GM12878 (cell line): ENCODE measurements around the gene GPC6. TPM values are rescaled to one million over a fixed set of nuclear protein-coding genes. Genes with fewer than 3 reads are reported as not detected.

Experiments used
- ATAC-seq: fragments of 200-7000 bp; cut with Tn5 transposase; 3 replicates; pipeline ENCODE4 v1.9.1; 2020; ENCODE audit warnings: mild to moderate bottlenecking, moderate library complexity
- BruUV-seq: library from RNA; stranded (reverse); fragments of 400-500 nt; replicated peaks from 2 replicates; lab custom pipeline; 2021; lab: Mats Ljungman, UMichigan
- CTCF ChIA-PET: fragments of 300-600 bp; sonication (Branson Sonifier 250); formaldehyde crosslinking; extraction: SDS; loops from one replicate; lab custom pipeline; 2021; ENCODE audit warnings: inconsistent platforms; lab: Yijun Ruan, JAX
- POLR2A ChIA-PET: fragments of 350-600 bp; formaldehyde crosslinking; extraction: SDS; loops from one replicate; lab custom pipeline; 2021; ENCODE audit warnings: inconsistent platforms; lab: Charles Lee
- RAD21 ChIA-PET: fragments of 300-600 bp; sonication (Branson Sonifier 250); formaldehyde crosslinking; loops from one replicate; lab custom pipeline; 2023; ENCODE audit warnings: antibody characterized with exemption; ENCODE audit not compliant: unreplicated experiment; lab: Charles Lee
- SMC1A ChIA-PET: fragments of 300-600 bp; sonication (Branson Sonifier 250); formaldehyde crosslinking; loops from one replicate; lab custom pipeline; 2023; ENCODE audit not compliant: unreplicated experiment, uncharacterized antibody; lab: Charles Lee
- DNase-seq: peaks from one replicate; pipeline ENCODE4 v3.0.0-alpha.2; 2011; ENCODE audit warnings: low read depth, low spot score
- FAIRE-seq: peaks from 3 replicates; lab custom pipeline; 2011; peaks lifted over from hg19 to GRCh38; lab: Jason Lieb, UNC
- H2AFZ ChIP-seq: 2 replicates; pipeline ENCODE4 v1.6.0; 2011; ENCODE audit warnings: low read depth, low read length, control low read depth; ENCODE audit not compliant: control insufficient read depth
- H3K27ac ChIP-seq: 2 replicates; pipeline ENCODE4 v1.5.1; 2011; ENCODE audit warnings: control low read depth; ENCODE audit not compliant: control insufficient read depth, insufficient read depth
- H3K27me3 ChIP-seq, 2 experiments: replicated peaks in 1 of 2; 2 replicates each; pipeline versions ENCODE4 v1.6.0 to v1.6.1; 2011; ENCODE audit warnings: low read length in 1 of 2; ENCODE audit not compliant: control insufficient read depth in 2 of 2, insufficient read depth in 2 of 2
- H3K36me3 ChIP-seq, 2 experiments: 2 replicates each; pipeline ENCODE4 v1.5.1; 2011; ENCODE audit warnings: low read length in 1 of 2; ENCODE audit not compliant: control insufficient read depth in 2 of 2, insufficient read depth in 2 of 2
- H3K4me1 ChIP-seq: 2 replicates; pipeline ENCODE4 v1.6.1; 2011; ENCODE audit warnings: mild to moderate bottlenecking, low read length, moderate library complexity, mixed read lengths; ENCODE audit not compliant: control insufficient read depth, insufficient read depth
- H3K4me2 ChIP-seq: 2 replicates; pipeline ENCODE4 v1.6.0; 2011; ENCODE audit warnings: control low read depth; ENCODE audit not compliant: control insufficient read depth, insufficient read depth
- H3K4me3 ChIP-seq: fragments of 200-600 bp; sonication (generic); 2 replicates; pipeline ENCODE4 v1.5.1; 2016
- H3K79me2 ChIP-seq: 2 replicates; pipeline ENCODE4 v1.6.0; 2011; ENCODE audit warnings: low read length; ENCODE audit not compliant: control insufficient read depth, insufficient read depth
- H3K9ac ChIP-seq: 2 replicates; pipeline ENCODE4 v1.8.0; 2011; ENCODE audit warnings: low read length, control low read depth, mixed read lengths; ENCODE audit not compliant: control insufficient read depth, insufficient read depth
- H3K9me3 ChIP-seq: replicated peaks from 3 replicates; pipeline ENCODE4 v1.5.1; 2011; ENCODE audit warnings: mild to moderate bottlenecking, low read length; ENCODE audit not compliant: control insufficient read depth, insufficient read depth
- H4K20me1 ChIP-seq: 2 replicates; pipeline ENCODE4 v1.6.0; 2011; ENCODE audit not compliant: control insufficient read depth, insufficient read depth
- CBFB ChIP-seq: IDR thresholded peaks from 2 replicates; pipeline ENCODE4 v1.6.1; 2016; ENCODE audit warnings: antibody characterized with exemption, low read depth
- CHD4 ChIP-seq: fragments of 200-600 bp; sonication (generic); IDR thresholded peaks from 2 replicates; pipeline ENCODE4 v1.6.1; 2016; ENCODE audit warnings: mild to moderate bottlenecking
- CREM ChIP-seq: IDR thresholded peaks from 2 replicates; pipeline ENCODE4 v1.6.1; 2014; ENCODE audit warnings: antibody characterized with exemption, low read depth
- DPF2 ChIP-seq: fragments of 450-650 bp; IDR thresholded peaks from 2 replicates; pipeline ENCODE4 v1.6.1; 2017; ENCODE audit warnings: mild to moderate bottlenecking
- EZH2 ChIP-seq: IDR thresholded peaks from 2 replicates; pipeline ENCODE4 v1.6.1; 2012; ENCODE audit warnings: low read depth, mild to moderate bottlenecking, control low read depth, inconsistent platforms, low read length, borderline replicate concordance; ENCODE audit not compliant: control insufficient read depth
- KAT2A ChIP-seq: conservative IDR thresholded peaks from 2 replicates; pipeline ENCODE4 v1.6.1; 2011; ENCODE audit warnings: low read depth, low read length; ENCODE audit not compliant: control insufficient read depth
- MXI1 ChIP-seq: fragments of 150-350 bp; IDR thresholded peaks from 2 replicates; pipeline ENCODE4 v1.6.1; 2011; ENCODE audit warnings: low read depth, mild to moderate bottlenecking, inconsistent platforms, low read length, improper control_type of control experiment
- NR2C2 ChIP-seq: IDR thresholded peaks from 2 replicates; pipeline ENCODE4 v1.6.1; 2011; ENCODE audit warnings: borderline replicate concordance, low read depth; ENCODE audit not compliant: control insufficient read depth, insufficient read length
- POLR2A ChIP-seq: IDR thresholded peaks from 2 replicates; pipeline ENCODE4 v1.6.1; 2011; ENCODE audit warnings: low read depth, mild to moderate bottlenecking, low read length
- POLR2AphosphoS2 ChIP-seq: IDR thresholded peaks from 2 replicates; pipeline ENCODE4 v1.6.1; 2011; ENCODE audit warnings: low read depth, mild to moderate bottlenecking, low read length, improper control_type of control experiment, moderate library complexity
- SIN3A ChIP-seq: IDR thresholded peaks from 2 replicates; pipeline ENCODE4 v1.6.1; 2012; ENCODE audit warnings: low read depth, low read length, improper control_type of control experiment
- SMARCA5 ChIP-seq: fragments of 450-650 bp; IDR thresholded peaks from 2 replicates; pipeline ENCODE4 v1.6.1; 2017; ENCODE audit warnings: mild to moderate bottlenecking
- SREBF1 ChIP-seq: IDR thresholded peaks from 2 replicates; pipeline ENCODE4 v1.6.1; 2012; ENCODE audit warnings: mild to moderate bottlenecking, low read length
- YBX1 ChIP-seq: fragments of 450-650 bp; IDR thresholded peaks from 2 replicates; pipeline ENCODE4 v1.6.1; 2016; ENCODE audit warnings: antibody characterized with exemption
- ZNF207 ChIP-seq: fragments of 450-650 bp; IDR thresholded peaks from 2 replicates; pipeline ENCODE4 v1.6.1; 2014; ENCODE audit warnings: antibody characterized with exemption, mild to moderate bottlenecking, borderline replicate concordance
- in situ Hi-C: fragments of 300-500 bp; cut with MboI; formaldehyde crosslinking; loops from 9 replicates; pipeline ENCODE4 v1.14.3; 2018; ENCODE audit warnings: mixed read lengths
- intact Hi-C: fragments of 100-400 bp; cut with micrococcal nuclease; formaldehyde crosslinking; loops from one replicate; pipeline ENCODE4 v1.14.2; 2022; ENCODE audit not compliant: unreplicated experiment
- polyA plus RNA-seq, 11 experiments: library from polyadenylated mRNA; depleted of rRNA in 4 of 11; unstranded in 6 of 11; stranded (reverse) in 5 of 11; fragments of >200 nt; fragmentation: Nextera tagmentation in 4 of 11; fragmentation: Illumina TruSeq in 1 of 11; extraction: Ambion mirVana in 4 of 11; extraction: Trizol in 1 of 11; gene quantifications; 1 replicate in 1 of 11; 2 replicates in 10 of 11; pipeline versions ENCODE4 v1.2.1 to v1.2.3, GENCODE V29; 2011 to 2016; ENCODE audit warnings: inconsistent platforms in 2 of 11, missing spikeins in 2 of 11, low read depth in 1 of 11
- total RNA-seq, 4 experiments: library from RNA; depleted of rRNA in 3 of 4; stranded (reverse); fragments of >200 nt in 3 of 4; fragmentation: Illumina TruSeq in 1 of 4; extraction: Trizol in 1 of 4; gene quantifications; 2 replicates each; pipeline versions ENCODE4 v1.2.1 to v1.2.3, GENCODE V29; 2013 to 2021

GPC6 gene
- total and polyA plus RNA-seq, 10 of the 15 experiments (the other 5 are each of a cell fraction or from before 2014, with no cell fraction given): 0.03 to 0.04 (median 0.03) TPM; not detected in 7

DNA sequence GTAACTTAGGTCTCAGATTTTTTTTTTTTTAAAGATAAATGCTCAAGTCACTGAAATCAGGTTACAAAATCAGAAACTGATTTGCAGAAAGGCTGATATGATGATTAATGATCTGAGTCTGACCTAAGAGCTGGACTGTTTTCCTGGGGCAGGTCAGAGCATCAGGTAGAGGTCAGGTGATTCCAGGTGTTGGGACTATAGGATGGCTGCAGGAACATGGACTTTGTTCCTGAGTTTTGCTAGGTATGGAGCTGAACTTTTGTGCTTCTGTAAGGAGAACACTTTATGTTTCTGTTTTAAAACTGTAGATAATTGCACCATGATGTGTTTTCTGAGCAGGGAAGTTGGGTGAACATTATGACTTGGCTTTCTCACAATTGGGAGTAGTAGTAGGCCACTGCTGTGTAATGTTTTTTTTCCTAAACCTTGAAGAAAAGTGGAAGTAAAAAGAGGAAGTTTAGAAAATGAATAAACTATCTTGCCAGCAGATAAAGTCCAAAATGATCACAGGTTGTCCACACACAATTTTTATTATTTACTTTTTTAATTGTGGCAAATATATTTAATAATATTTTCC, 955.7 kb downstream of the GPC6 start:
- ChIA-PET POLR2A (no interaction called here), SMC1A (interaction anchor here (1.6 kb wide), 1 partner anchor 11 kb away, joined by 4 read pairs; no protein-coding TSS in a partner anchor), CTCF (no interaction called here), RAD21 (no interaction called here)
- no peak for DNase-seq
- no peak overlapping the region for H3K27ac ChIP-seq
- H3K4me2 ChIP-seq: no peak overlapping the region
- H2AFZ ChIP-seq: no peak overlapping the region
- H3K4me1 ChIP-seq: no peaks in the 10 kb centered on the region
- no TSS peak for BruUV-seq
- H3K9me3 ChIP-seq: no peaks in the 10 kb centered on the region
- H4K20me1 ChIP-seq: no peaks in the 10 kb centered on the region
- no peak for ATAC-seq
- H3K79me2 ChIP-seq: no peaks in the 10 kb centered on the region
- no peaks in the 10 kb centered on the region for H3K27me3 ChIP-seq
- no peak overlapping the region for H3K4me3 ChIP-seq
- H3K9ac ChIP-seq: no peak overlapping the region
- FAIRE-seq: no peak
- TF ChIP-seq KAT2A (no peak), EZH2 (no peak), POLR2A (no peak), NR2C2 (no peak), CHD4 (no peak), CREM (no peak), YBX1 (no peak), ZNF207 (no peak), POLR2AphosphoS2 (no peak), SMARCA5 (no peak), CBFB (no peak), SIN3A (no peak), MXI1 (no peak), SREBF1 (no peak), DPF2 (no peak)
- no peaks in the 10 kb centered on the region for H3K36me3 ChIP-seq
- intact Hi-C loops (no loop called here), in situ Hi-C loops (no loop called here)
